ENCODE data around the gene SEC22C.

The SEC22C gene

GRCh38 chr3:42515976-42516375 is 65.8 kb downstream of the SEC22C start:
- H3K36me3 ChIP-seq (ENCODE audit: control insufficient read depth, insufficient read depth, low read length), result no peaks in the 10 kb centered on the region
- no peak overlapping the region for H3K4me3 ChIP-seq (ENCODE audit: low read length)
- no peak for DNase-seq (ENCODE audit: low read depth, low spot score)
- H3K27ac ChIP-seq (ENCODE audit: low read length), result no peak overlapping the region
- H3K9me3 ChIP-seq (ENCODE audit: control insufficient read depth, insufficient read depth, low read length), result no peaks in the 10 kb centered on the region
- no peaks in the 10 kb centered on the region for H3K27me3 ChIP-seq (ENCODE audit: control insufficient read depth, insufficient read depth, low read length)
- H3K4me1 ChIP-seq (ENCODE audit: control insufficient read depth, insufficient read depth, low read length), result no peaks in the 10 kb centered on the region
- WGBS (ENCODE audit: insufficient coverage, insufficient read length), result no CpG with 5 or more reads among the region's 2 CpGs

- no peaks in the 10 kb centered on the region for H3K27me3 ChIP-seq (ENCODE audit: control insufficient read depth, insufficient read depth, low read length)
- WGBS (ENCODE audit: insufficient coverage, insufficient read length), result no CpG with 5 or more reads among the region's 12 CpGs
- H3K27ac ChIP-seq (ENCODE audit: low read length), result no peak overlapping the region
- H3K36me3 ChIP-seq (ENCODE audit: control insufficient read depth, insufficient read depth, low read length), result no peaks in the 10 kb centered on the region
- H3K4me3 ChIP-seq (ENCODE audit: low read length), result no peak overlapping the region
- no peaks in the 10 kb centered on the region for H3K4me1 ChIP-seq (ENCODE audit: control insufficient read depth, insufficient read depth, low read length)
- no peak for DNase-seq (ENCODE audit: low read depth, low spot score)
- H3K9me3 ChIP-seq (ENCODE audit: control insufficient read depth, insufficient read depth, low read length), result no peaks in the 10 kb centered on the region
Observed at GRCh38 chr3:42515391-42515916, 66.3 kb downstream of the SEC22C start.

GRCh38 chr3:42514876-42515275 is 66.9 kb downstream of the SEC22C start:
- Histone ChIP-seq H3K27ac (ENCODE audit: low read length) (no peak overlapping the region), H3K9me3 (ENCODE audit: control insufficient read depth, insufficient read depth, low read length) (no peaks in the 10 kb centered on the region)
- WGBS (ENCODE audit: insufficient coverage, insufficient read length), result no CpG with 5 or more reads among the region's 4 CpGs

GRCh38 chr3:42513521-42513920 is 68.2 kb downstream of the SEC22C start:
- no peak for DNase-seq (ENCODE audit: low read depth, low spot score)
- no CpG with 5 or more reads among the region's 6 CpGs for WGBS (ENCODE audit: insufficient coverage, insufficient read length)

More at GRCh38 chr3:42514876-42515275, 66.9 kb downstream of the SEC22C start:
- no peak for DNase-seq (ENCODE audit: low read depth, low spot score)
- H3K4me3 ChIP-seq (ENCODE audit: low read length), result no peak overlapping the region
- H3K4me1 ChIP-seq (ENCODE audit: control insufficient read depth, insufficient read depth, low read length), result no peaks in the 10 kb centered on the region
- H3K36me3 ChIP-seq (ENCODE audit: control insufficient read depth, insufficient read depth, low read length), result no peaks in the 10 kb centered on the region
- no peaks in the 10 kb centered on the region for H3K27me3 ChIP-seq (ENCODE audit: control insufficient read depth, insufficient read depth, low read length)

GRCh38 chr3:42513121-42513520 is 68.6 kb downstream of the SEC22C start:
- no CpG with 5 or more reads among the region's 3 CpGs for WGBS (ENCODE audit: insufficient coverage, insufficient read length)

More at GRCh38 chr3:42513521-42513920, 68.2 kb downstream of the SEC22C start:
- H3K4me1 ChIP-seq (ENCODE audit: control insufficient read depth, insufficient read depth, low read length), result no peaks in the 10 kb centered on the region
- no peaks in the 10 kb centered on the region for H3K27me3 ChIP-seq (ENCODE audit: control insufficient read depth, insufficient read depth, low read length)
- no peaks in the 10 kb centered on the region for H3K36me3 ChIP-seq (ENCODE audit: control insufficient read depth, insufficient read depth, low read length)
- no peak overlapping the region for H3K27ac ChIP-seq (ENCODE audit: low read length)
- no peaks in the 10 kb centered on the region for H3K9me3 ChIP-seq (ENCODE audit: control insufficient read depth, insufficient read depth, low read length)
- no peak overlapping the region for H3K4me3 ChIP-seq (ENCODE audit: low read length)

GRCh38 chr3:42511736-42512135 is 70.0 kb downstream of the SEC22C start:
- DNase-seq (ENCODE audit: low read depth, low spot score), result no peak
- Histone ChIP-seq H3K9me3 (ENCODE audit: control insufficient read depth, insufficient read depth, low read length) (no peaks in the 10 kb centered on the region), H3K36me3 (ENCODE audit: control insufficient read depth, insufficient read depth, low read length) (no peaks in the 10 kb centered on the region), H3K4me1 (ENCODE audit: control insufficient read depth, insufficient read depth, low read length) (peaks cover 5% of the 10 kb centered on the region), H3K27me3 (ENCODE audit: control insufficient read depth, insufficient read depth, low read length) (no peaks in the 10 kb centered on the region), H3K27ac (ENCODE audit: low read length) (no peak overlapping the region), H3K4me3 (ENCODE audit: low read length) (no peak overlapping the region)
- WGBS (ENCODE audit: insufficient coverage, insufficient read length), result no CpG with 5 or more reads among the region's 2 CpGs

More at GRCh38 chr3:42513121-42513520, 68.6 kb downstream of the SEC22C start:
- Histone ChIP-seq H3K4me3 (ENCODE audit: low read length) (no peak overlapping the region), H3K27me3 (ENCODE audit: control insufficient read depth, insufficient read depth, low read length) (no peaks in the 10 kb centered on the region), H3K9me3 (ENCODE audit: control insufficient read depth, insufficient read depth, low read length) (no peaks in the 10 kb centered on the region), H3K4me1 (ENCODE audit: control insufficient read depth, insufficient read depth, low read length) (no peaks in the 10 kb centered on the region), H3K36me3 (ENCODE audit: control insufficient read depth, insufficient read depth, low read length) (no peaks in the 10 kb centered on the region), H3K27ac (ENCODE audit: low read length) (no peak overlapping the region)
- DNase-seq (ENCODE audit: low read depth, low spot score), result no peak

GRCh38 chr3:42511201-42511600 is 70.6 kb downstream of the SEC22C start:
- Histone ChIP-seq H3K4me3 (ENCODE audit: low read length) (no peak overlapping the region), H3K4me1 (ENCODE audit: control insufficient read depth, insufficient read depth, low read length) (peaks cover 5% of the 10 kb centered on the region), H3K9me3 (ENCODE audit: control insufficient read depth, insufficient read depth, low read length) (no peaks in the 10 kb centered on the region), H3K27ac (ENCODE audit: low read length) (no peak overlapping the region), H3K27me3 (ENCODE audit: control insufficient read depth, insufficient read depth, low read length) (no peaks in the 10 kb centered on the region), H3K36me3 (ENCODE audit: control insufficient read depth, insufficient read depth, low read length) (no peaks in the 10 kb centered on the region)
- WGBS (ENCODE audit: insufficient coverage, insufficient read length), result no CpG with 5 or more reads among the region's 1 CpG
- no peak for DNase-seq (ENCODE audit: low read depth, low spot score)

GRCh38 chr3:42510325-42510724 is 71.4 kb downstream of the SEC22C start:
- no peak overlapping the region for H3K27ac ChIP-seq (ENCODE audit: low read length)
- H3K4me1 ChIP-seq (ENCODE audit: control insufficient read depth, insufficient read depth, low read length), result peaks cover 5% of the 10 kb centered on the region

GRCh38 chr3:42509111-42509510 is 72.7 kb downstream of the SEC22C start:
- no CpG with 5 or more reads among the region's 3 CpGs for WGBS (ENCODE audit: insufficient coverage, insufficient read length)
- Histone ChIP-seq H3K36me3 (ENCODE audit: control insufficient read depth, insufficient read depth, low read length) (no peaks in the 10 kb centered on the region), H3K4me3 (ENCODE audit: low read length) (no peak overlapping the region), H3K27me3 (ENCODE audit: control insufficient read depth, insufficient read depth, low read length) (no peaks in the 10 kb centered on the region), H3K4me1 (ENCODE audit: control insufficient read depth, insufficient read depth, low read length) (peaks cover 5% of the 10 kb centered on the region), H3K27ac (ENCODE audit: low read length) (no peak overlapping the region), H3K9me3 (ENCODE audit: control insufficient read depth, insufficient read depth, low read length) (no peaks in the 10 kb centered on the region)
- no peak for DNase-seq (ENCODE audit: low read depth, low spot score)

More at GRCh38 chr3:42510325-42510724, 71.4 kb downstream of the SEC22C start:
- no CpG with 5 or more reads among the region's 4 CpGs for WGBS (ENCODE audit: insufficient coverage, insufficient read length)
- Histone ChIP-seq H3K36me3 (ENCODE audit: control insufficient read depth, insufficient read depth, low read length) (no peaks in the 10 kb centered on the region), H3K4me3 (ENCODE audit: low read length) (no peak overlapping the region), H3K27me3 (ENCODE audit: control insufficient read depth, insufficient read depth, low read length) (no peaks in the 10 kb centered on the region), H3K9me3 (ENCODE audit: control insufficient read depth, insufficient read depth, low read length) (no peaks in the 10 kb centered on the region)
- DNase-seq (ENCODE audit: low read depth, low spot score), result no peak

- DNase-seq (ENCODE audit: low read depth, low spot score), result no peak
- no peak overlapping the region for H3K27ac ChIP-seq (ENCODE audit: low read length)
- no peaks in the 10 kb centered on the region for H3K27me3 ChIP-seq (ENCODE audit: control insufficient read depth, insufficient read depth, low read length)
- WGBS (ENCODE audit: insufficient coverage, insufficient read length), result no CpG with 5 or more reads among the region's 4 CpGs
- H3K4me1 ChIP-seq (ENCODE audit: control insufficient read depth, insufficient read depth, low read length), result peaks cover 5% of the 10 kb centered on the region
- H3K9me3 ChIP-seq (ENCODE audit: control insufficient read depth, insufficient read depth, low read length), result no peaks in the 10 kb centered on the region
- H3K4me3 ChIP-seq (ENCODE audit: low read length), result no peak overlapping the region
- no peaks in the 10 kb centered on the region for H3K36me3 ChIP-seq (ENCODE audit: control insufficient read depth, insufficient read depth, low read length)
Observed at GRCh38 chr3:42508562-42508961, 73.2 kb downstream of the SEC22C start.

GRCh38 chr3:42507761-42508335 is 73.9 kb downstream of the SEC22C start:
- Histone ChIP-seq H3K36me3 (ENCODE audit: control insufficient read depth, insufficient read depth, low read length) (no peaks in the 10 kb centered on the region), H3K4me3 (ENCODE audit: low read length) (no peak overlapping the region), H3K4me1 (ENCODE audit: control insufficient read depth, insufficient read depth, low read length) (peaks cover 9% of the 10 kb centered on the region), H3K9me3 (ENCODE audit: control insufficient read depth, insufficient read depth, low read length) (no peaks in the 10 kb centered on the region), H3K27me3 (ENCODE audit: control insufficient read depth, insufficient read depth, low read length) (peaks cover 3% of the 10 kb centered on the region; the same call in 1 of the 2 replicates), H3K27ac (ENCODE audit: low read length) (no peak overlapping the region)
- WGBS (ENCODE audit: insufficient coverage, insufficient read length), result no CpG with 5 or more reads among the region's 6 CpGs
- no peak for DNase-seq (ENCODE audit: low read depth, low spot score)
